Mononuclear cell (primary cell): Measurements from ENCODE around the gene WBP1L. TPM values are rescaled to one million over a fixed set of nuclear protein-coding genes. Genes with fewer than 3 reads are reported as not detected.

Source experiments
- H3K27me3 ChIP-seq: 2 replicates; pipeline ENCODE4 v1.6.0; 2011; ENCODE audit warnings: low read length, control low read depth; ENCODE audit not compliant: insufficient read depth
- H3K4me1 ChIP-seq: 2 replicates; pipeline ENCODE4 v1.5.1; 2011; ENCODE audit warnings: mild to moderate bottlenecking, low read length, control low read depth; ENCODE audit not compliant: insufficient read depth
- H3K4me3 ChIP-seq: 2 replicates; pipeline ENCODE4 v1.5.1; 2011; ENCODE audit warnings: mild to moderate bottlenecking, low read length, moderate library complexity
- H3K9me3 ChIP-seq: 2 replicates; pipeline ENCODE4 v1.5.1; 2011; ENCODE audit warnings: low read depth, mild to moderate bottlenecking, control low read depth, low read length
- total RNA-seq: library from RNA; depleted of rRNA; stranded (reverse); fragments of >200 nt; gene quantifications from one replicate; pipeline ENCODE4 v1.2.3, GENCODE V29; 2012

The WBP1L gene
- total RNA-seq, 1 donor: 6.7 TPM

DNA sequence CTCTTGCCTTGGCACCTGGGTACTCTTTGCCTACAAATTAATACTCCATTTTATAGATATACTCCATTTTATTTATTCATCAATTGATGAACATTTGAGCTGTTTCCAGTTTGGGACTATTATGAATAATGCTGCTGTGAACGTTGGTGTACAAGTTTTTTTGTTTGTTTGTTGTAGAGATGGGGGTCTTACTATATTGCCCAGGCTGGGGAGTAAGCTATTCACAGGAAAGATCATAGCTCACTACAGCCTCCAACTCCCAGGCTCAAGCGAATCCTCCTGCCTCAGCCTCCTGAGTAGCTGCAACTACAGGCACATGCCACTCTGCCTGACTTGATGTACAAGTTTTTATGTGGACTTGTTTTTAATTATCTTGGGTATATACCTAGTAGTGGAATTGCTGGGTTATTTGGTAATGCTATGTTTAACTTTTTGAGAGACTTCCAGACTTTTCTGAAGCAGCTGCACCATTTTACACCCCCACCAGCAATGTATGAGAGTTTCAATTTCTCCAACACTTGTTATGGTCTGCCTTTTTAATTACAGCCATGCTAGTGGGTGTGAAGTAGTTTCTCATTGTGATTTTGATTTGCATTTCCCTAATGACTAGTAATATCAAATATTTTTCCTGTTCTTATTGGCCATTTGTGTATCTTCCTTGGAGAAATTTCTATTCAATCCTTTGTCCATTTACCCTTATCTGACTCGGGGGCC, 15.9 kb downstream of the WBP1L start:
- Histone ChIP-seq H3K4me3 (no peak overlapping the region), H3K4me1 (peaks cover 9% of the 10 kb centered on the region), H3K27me3 (no peaks in the 10 kb centered on the region), H3K9me3 (no peaks in the 10 kb centered on the region)

DNA sequence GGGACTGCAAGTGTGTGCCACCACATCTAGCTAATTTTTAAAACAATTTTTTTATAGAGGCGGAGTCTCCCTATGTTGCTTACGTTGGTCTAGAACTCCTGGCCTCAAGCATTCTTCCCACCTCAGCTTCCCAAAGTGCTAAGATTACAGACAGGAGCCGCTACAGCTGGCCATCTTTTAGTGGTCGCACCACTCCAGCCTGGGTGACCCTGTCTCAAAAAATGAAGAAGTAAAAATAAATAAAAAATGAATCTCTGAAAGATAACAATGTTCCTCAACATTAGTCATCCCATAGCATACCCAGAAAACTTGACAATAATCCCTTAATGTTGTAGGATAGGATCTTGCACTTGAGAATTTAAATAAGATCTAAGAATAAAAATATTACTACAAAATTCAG, 18.2 kb downstream of the WBP1L start:
- H3K27me3 ChIP-seq: no peaks in the 10 kb centered on the region
- peaks cover 6% of the 10 kb centered on the region for H3K4me1 ChIP-seq
- no peaks in the 10 kb centered on the region for H3K9me3 ChIP-seq
- no peak overlapping the region for H3K4me3 ChIP-seq

DNA sequence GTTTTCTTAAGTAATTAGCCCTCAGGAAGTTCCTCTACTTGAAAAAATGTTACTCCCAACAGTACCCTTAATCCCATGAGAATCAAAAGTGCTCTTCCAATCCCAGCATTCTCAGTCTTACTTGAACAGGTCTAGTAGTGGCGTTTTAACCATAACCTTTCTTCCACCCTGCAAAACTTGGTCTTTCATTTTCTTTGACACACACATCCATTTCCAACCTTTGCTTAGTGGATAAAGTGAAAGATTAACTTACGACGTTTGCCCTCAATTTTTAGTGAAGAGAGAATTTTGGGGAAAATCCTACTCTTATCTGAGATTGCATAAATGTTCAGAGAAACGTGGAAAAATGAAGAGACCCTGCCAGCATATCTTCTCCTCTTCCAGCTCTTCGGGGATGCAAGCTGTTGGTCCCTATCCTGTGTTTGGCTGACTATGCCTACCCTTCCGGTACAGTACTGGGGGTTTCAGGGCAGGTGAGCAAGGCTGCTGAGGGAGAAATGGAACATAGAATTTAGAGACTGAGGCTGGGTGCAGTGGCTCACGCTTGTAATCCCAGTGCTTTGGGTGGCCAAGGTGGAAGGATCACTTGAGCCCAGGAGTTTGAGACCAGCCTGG, 18.8 kb downstream of the WBP1L start:
- Histone ChIP-seq H3K4me1 (peaks cover 1% of the 10 kb centered on the region), H3K27me3 (no peaks in the 10 kb centered on the region), H3K9me3 (no peaks in the 10 kb centered on the region), H3K4me3 (no peak overlapping the region)

DNA sequence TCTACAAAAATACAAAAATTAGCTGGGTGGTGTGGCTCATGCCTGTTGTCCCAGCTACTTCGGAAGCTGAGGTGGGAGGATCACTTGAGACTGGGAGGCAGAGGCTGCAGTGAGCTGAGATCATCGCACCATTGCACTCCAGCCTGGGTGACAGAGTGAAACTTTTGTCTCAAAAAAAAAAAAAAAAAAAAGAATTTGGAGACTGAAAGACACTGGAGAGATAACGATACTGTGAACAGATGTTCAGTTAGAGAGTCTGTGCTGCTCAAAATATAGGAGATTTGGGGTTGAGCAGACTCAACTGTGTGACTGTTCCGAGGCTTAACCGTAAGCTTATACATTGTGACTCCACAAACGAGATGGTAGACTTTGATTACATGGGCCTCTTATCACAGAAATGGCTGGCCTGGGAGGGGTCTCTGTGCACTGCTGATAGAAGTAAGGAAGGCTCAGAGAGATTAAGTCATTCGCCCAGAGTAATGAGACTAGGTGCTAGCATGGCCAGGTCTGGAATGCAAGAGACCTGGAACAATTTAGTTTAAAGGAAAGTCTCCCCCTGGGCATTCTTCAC, 19.4 kb downstream of the WBP1L start:
- Histone ChIP-seq H3K27me3 (no peaks in the 10 kb centered on the region), H3K9me3 (no peaks in the 10 kb centered on the region), H3K4me1 (no peaks in the 10 kb centered on the region), H3K4me3 (no peak overlapping the region)

DNA sequence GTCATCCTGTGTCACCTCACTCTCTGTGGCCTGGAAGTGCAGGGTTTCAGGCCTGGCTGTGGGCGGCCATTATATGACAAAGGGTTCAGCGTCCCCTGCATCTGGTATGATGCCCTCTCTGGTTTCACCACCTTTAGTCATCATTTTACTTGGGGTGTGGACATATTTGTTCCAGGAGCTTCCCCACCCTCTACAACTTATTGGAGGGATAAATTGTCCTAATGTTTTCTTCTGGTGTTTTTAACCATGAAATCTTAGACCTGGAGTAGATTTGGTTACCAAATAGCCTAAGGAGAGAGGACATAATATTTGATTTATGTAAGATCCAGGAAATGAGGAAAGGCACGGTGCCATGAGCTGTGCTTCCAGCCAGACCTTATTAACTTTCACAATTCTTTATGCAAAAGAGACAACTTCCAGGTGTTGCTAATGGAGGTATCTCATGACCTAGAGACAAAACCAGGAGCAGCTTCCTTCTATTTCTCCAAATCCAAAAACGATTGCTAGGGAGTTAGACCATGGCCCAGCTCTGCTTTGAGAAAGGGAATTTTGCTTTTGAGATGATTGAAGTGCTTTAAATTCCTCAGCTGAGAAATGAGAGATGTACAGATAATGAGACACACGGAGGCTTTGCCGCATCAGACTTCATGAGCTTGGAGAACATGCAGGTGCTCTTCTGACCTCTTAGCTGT, 20.9 kb downstream of the WBP1L start:
- Histone ChIP-seq H3K4me1 (no peaks in the 10 kb centered on the region), H3K9me3 (no peaks in the 10 kb centered on the region), H3K4me3 (no peak overlapping the region), H3K27me3 (no peaks in the 10 kb centered on the region)

DNA sequence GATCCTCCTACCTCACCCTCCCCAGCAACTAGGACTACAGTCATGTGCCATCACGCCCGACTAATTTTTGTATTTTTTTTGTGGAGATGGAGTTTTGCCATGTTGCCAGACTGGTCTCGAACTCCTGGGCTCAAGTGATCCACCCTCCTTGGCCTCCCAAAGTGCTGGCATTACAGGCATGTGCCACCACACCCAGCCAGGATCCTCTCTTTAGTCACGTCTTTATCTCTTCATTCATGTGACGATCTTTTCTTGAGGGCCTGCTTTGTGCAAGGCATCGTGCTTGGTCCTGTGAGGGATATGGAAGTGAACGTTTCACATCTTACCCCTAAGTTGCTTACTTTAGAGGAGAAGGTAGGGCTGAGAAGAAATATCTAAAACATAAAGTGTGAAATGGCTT, 21.6 kb downstream of the WBP1L start:
- Histone ChIP-seq H3K4me3 (no peak overlapping the region), H3K27me3 (no peaks in the 10 kb centered on the region), H3K9me3 (no peaks in the 10 kb centered on the region), H3K4me1 (no peaks in the 10 kb centered on the region)

DNA sequence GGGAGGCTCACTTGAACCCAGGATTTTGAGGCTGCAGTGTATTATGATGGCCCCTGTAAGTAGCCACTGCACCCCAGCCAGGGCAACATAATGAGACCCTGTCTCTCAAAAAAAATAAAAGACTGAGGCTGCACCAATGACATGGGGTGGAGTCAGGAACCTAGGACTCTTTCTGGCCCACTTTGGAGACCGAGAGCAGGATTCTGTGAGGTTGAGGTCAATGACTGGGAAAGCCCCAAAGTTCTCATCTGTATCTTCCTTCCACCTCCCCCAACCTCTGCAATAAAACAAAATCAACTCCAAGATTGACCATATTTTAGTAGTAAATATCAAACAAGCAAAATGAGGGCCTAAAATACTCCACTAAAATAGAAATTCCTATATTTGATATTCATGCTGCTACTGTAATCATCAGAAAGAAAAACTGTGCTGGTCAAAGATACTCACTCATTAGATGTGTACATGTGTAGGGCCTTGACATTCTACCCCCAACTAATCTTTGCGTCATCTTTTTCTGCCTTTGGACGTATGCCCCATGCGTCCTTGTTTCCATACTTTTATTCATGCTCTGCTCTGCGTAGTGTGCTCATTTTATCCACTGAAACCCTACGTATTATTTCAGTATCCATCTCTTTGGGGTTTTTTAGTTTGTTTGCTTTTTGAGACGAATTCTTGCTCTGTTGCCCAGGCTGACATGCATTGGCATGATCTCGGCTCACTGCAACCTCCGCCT, 23.8 kb downstream of the WBP1L start:
- Histone ChIP-seq H3K27me3 (no peaks in the 10 kb centered on the region), H3K4me1 (peaks cover 5% of the 10 kb centered on the region), H3K4me3 (no peak overlapping the region)

DNA sequence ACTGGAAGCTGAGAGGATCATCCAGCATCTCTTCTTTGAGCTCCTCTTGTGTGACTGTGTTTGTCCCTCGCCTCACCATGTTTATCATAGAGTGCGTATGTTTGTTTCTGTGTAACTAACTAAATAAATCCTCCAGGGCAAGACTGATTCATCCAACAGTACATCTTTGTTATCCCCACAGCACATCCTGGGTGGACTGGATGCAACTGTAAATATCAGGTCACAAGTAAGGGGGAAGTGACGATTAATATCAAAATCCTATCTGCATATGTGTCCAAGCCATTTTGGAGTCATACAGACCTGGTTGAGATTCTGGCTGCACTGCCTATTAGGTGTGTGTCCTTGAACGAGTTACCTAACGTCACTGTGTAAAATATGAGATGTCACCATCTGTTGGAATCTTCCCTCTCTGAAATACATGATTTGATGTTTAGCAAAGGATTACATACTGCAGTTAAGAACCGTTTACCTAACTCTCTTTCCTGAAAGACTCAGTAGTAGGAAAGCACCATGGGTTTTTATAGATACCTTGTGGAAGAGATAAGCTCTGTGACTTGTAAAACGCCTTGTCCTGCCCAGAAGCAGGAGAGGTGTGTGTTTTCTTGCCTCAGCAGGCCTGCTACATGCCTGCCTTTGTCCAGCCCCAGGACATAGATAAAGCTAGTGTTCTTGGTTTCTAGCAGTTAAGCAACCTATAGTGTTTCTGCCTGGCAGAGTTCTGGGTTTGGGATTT, 25.8 kb downstream of the WBP1L start:
- Histone ChIP-seq H3K4me1 (peaks cover 24% of the 10 kb centered on the region), H3K9me3 (no peaks in the 10 kb centered on the region), H3K4me3 (no peak overlapping the region), H3K27me3 (no peaks in the 10 kb centered on the region)

More for the DNA sequence above, 23.8 kb downstream of the WBP1L start:
- H3K9me3 ChIP-seq: no peaks in the 10 kb centered on the region

DNA sequence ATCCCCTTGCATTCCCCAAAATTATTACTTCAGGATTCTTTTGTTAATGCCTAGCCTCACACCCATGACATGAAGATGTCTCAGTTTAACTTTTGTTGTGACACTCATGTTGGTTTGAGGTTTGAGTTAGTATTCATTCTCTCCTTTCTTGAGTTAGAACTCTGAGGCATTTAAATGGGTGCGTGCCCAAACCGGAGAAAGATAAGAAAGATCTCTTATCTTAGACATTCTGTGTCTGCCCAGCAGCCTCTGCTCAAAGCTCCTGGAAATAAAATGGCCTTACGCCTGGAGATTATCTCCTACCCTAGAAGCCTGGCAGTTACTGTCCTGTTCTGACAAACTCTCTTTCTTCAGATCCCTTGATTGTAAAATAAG, 26.3 kb downstream of the WBP1L start:
- H3K9me3 ChIP-seq: no peaks in the 10 kb centered on the region
- H3K4me1 ChIP-seq: peaks cover 30% of the 10 kb centered on the region
- H3K4me3 ChIP-seq: no peak overlapping the region
- no peaks in the 10 kb centered on the region for H3K27me3 ChIP-seq

DNA sequence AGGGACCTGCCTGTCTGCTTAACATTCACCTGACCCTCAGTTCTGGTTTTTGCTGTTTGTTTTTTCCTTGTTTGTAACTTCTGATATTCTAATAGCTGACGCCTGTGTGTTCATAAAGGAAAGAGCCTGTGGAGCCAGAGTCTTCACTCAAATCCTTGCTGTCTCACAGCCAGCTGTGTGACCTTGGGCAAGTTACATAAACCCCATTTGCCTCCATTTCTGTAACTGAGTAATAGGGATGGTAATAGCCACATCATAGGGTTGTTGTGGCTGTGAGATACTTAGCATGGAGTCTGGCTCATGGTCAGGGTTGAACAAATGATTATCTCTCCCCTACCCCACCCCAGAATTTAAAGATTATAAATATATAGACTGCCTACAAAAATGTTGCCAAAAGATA, 27.0 kb downstream of the WBP1L start:
- Histone ChIP-seq H3K4me3 (no peak overlapping the region), H3K4me1 (peaks cover 37% of the 10 kb centered on the region), H3K9me3 (no peaks in the 10 kb centered on the region), H3K27me3 (no peaks in the 10 kb centered on the region)

DNA sequence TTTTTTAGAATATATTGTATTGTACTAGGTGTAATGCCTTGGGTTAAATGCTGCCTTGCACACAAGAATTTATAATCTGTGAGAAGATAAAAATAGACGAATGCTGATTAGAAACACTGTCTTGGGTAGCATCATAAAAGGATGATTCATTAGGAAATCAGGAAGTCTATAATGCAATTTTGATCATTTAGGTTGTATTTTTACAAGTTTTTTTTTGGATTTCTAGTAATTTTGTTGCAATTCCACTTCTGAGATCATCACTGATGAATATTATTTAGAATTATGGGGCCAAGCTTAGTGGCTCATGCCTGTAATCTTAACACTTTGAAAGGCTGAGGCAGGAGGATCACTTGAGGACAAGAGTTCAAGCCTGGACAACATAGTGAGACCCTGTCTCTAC, 29.6 kb downstream of the WBP1L start:
- no peaks in the 10 kb centered on the region for H3K27me3 ChIP-seq
- H3K4me1 ChIP-seq: peaks cover 50% of the 10 kb centered on the region
- no peak overlapping the region for H3K4me3 ChIP-seq
- H3K9me3 ChIP-seq: no peaks in the 10 kb centered on the region

DNA sequence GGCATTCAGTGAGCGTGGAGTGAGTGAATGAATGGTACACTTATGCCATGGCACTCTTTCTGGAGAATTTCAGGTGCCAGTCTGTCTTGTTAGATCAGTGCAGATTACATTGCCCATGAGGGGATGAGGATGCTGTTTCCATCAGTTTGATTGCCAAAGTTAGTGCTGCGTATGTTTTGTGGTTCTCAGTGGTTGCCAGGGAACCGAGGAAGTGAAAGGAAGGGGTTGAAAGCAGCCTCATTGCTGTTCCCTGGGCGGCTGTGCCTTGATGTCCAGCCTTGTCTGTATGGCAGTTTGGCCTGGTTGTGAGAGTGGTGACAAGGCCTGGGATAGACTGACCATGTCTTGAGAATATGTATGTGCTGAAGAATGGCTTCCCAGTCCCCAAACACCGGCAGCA, 30.2 kb downstream of the WBP1L start:
- Histone ChIP-seq H3K27me3 (no peaks in the 10 kb centered on the region), H3K4me1 (peaks cover 50% of the 10 kb centered on the region), H3K9me3 (no peaks in the 10 kb centered on the region), H3K4me3 (no peak overlapping the region)

DNA sequence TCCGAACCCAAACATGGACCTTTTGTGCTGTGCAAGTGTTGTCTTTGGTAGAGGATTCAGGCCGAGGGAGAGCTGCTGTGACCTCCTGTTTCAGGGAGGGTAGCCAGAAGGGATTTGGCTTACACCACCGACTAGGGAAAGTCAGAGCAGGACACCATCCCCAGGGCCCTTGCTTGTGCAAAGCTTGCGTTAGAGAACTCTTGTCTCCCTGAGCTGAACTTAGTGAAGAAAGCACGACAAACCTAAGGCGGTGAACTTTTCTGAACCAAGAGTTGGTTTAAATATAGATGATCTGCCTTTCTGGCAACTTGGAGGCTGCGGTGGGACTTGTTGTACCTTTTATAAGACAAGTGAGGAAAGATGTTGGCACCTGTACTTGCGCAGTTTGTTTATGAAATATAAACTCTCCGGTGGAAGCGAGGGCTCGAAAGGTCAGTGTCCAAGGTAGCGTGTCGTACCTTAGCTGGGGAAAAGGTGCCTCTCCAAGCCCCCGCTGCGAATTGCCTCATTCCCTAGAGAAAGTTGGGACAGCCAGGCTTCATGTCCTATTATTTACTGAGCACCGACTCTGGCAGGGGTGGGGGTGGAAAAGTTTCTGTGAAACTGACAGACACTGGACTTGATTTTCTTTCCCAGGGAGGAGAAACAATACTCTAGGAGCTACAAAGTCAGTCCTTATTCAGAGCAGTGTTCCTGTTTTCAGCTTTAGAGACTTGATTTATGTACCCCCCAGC, 31.6 kb downstream of the WBP1L start:
- H3K4me1 ChIP-seq: peaks cover 50% of the 10 kb centered on the region
- H3K27me3 ChIP-seq: no peaks in the 10 kb centered on the region

More for the DNA sequence above, 31.6 kb downstream of the WBP1L start:
- H3K4me3 ChIP-seq: no peak overlapping the region
- no peaks in the 10 kb centered on the region for H3K9me3 ChIP-seq
